Transverse colon (tissue), 4 donors: Measurements from ENCODE around the gene ATF6. TPM values are rescaled to one million over a fixed set of nuclear protein-coding genes. Genes with fewer than 3 reads are reported as not detected.

Experiments
- DNase-seq: peaks from one replicate; pipeline ENCODE4 v3.0.0-alpha.2; 2019
- H3K27ac ChIP-seq, 4 donors: fragments of 200-600 bp; sonication (generic); 2 replicates each; pipeline ENCODE4 v1.5.1; 2016 to 2018; ENCODE audit warnings: inconsistent platforms in 4 of 4
- H3K27me3 ChIP-seq: fragments of 200-600 bp; sonication (generic); 2 replicates; pipeline ENCODE4 v1.5.1; 2017; ENCODE audit warnings: inconsistent platforms
- H3K36me3 ChIP-seq, 4 donors: fragments of 200-600 bp; sonication (generic); 2 replicates each; pipeline ENCODE4 v1.5.1; 2017 to 2019; ENCODE audit warnings: inconsistent platforms in 4 of 4
- H3K4me1 ChIP-seq, 4 donors: fragments of 200-600 bp; sonication (generic); 2 replicates each; pipeline ENCODE4 v1.5.1; 2017 to 2020; ENCODE audit warnings: inconsistent platforms in 4 of 4
- H3K4me3 ChIP-seq, 4 donors: fragments of 200-600 bp; sonication (generic); 1 replicate in 1 of 4; 2 replicates in 3 of 4; pipeline versions ENCODE4 v1.5.1 to v1.6.1; 2017 to 2019; ENCODE audit warnings: inconsistent platforms in 4 of 4
- H3K9me3 ChIP-seq, 2 donors: fragments of 200-600 bp; sonication (generic); 2 replicates each; pipeline ENCODE4 v1.5.1; 2017 to 2019; ENCODE audit warnings: inconsistent platforms in 2 of 2
- CTCF ChIP-seq, 5 experiments: fragments of 200-600 bp in 3 of 5; fragments of 450-650 bp in 2 of 5; sonication (generic) in 3 of 5; IDR thresholded peaks; 1 replicate in 2 of 5; 2 replicates in 3 of 5; pipeline ENCODE4 v1.5.1; 2016 to 2017; ENCODE audit warnings: antibody characterized with exemption in 5 of 5, inconsistent platforms in 3 of 5, mild to moderate bottlenecking in 2 of 5, moderate library complexity in 1 of 5
- EP300 ChIP-seq: sonication (generic); formaldehyde crosslinking; IDR thresholded peaks from one replicate; pipeline ENCODE4 v1.6.1; 2017; ENCODE audit warnings: antibody characterized with exemption, low read depth
- POLR2A ChIP-seq: fragments of 450-650 bp; IDR thresholded peaks from one replicate; pipeline ENCODE4 v1.6.1; 2016; ENCODE audit warnings: antibody characterized with exemption, mild to moderate bottlenecking, moderate library complexity
- POLR2AphosphoS5 ChIP-seq, 3 donors: sonication (generic); formaldehyde crosslinking; IDR thresholded peaks; one replicate each; pipeline ENCODE4 v1.6.1; 2016; ENCODE audit warnings: antibody characterized with exemption in 3 of 3
- WGBS, 2 donors: methylation state at CpG; one replicate each; pipeline ENCODE4 v1.1.5; 2018; ENCODE audit warnings: low coverage in 1 of 2; 5-methylcytosine and 5-hydroxymethylcytosine counted together
- in situ Hi-C, 4 donors: fragments of 200-750 bp; cut with MboI; loops; one replicate each; pipeline versions ENCODE4 v1.15.0 to v1.15.1; 2017; ENCODE audit warnings: low sequenced_read_pairs in 3 of 4, low pct_ligation_motif_present in 1 of 4, low pct_unique_long_range_greater_than_20kb in 1 of 4
- intact Hi-C: fragments of 100-400 bp; cut with DNase I; formaldehyde crosslinking; loops from one replicate; pipeline ENCODE4 v1.15.1; 2023; ENCODE audit warnings: low total_unique reads
- total RNA-seq, 4 donors: library from RNA; depleted of rRNA; stranded (reverse); fragments of >200 nt; gene quantifications; one replicate each; pipeline ENCODE4 v1.1.0, GENCODE V29; 2016

Gene ATF6
- total RNA-seq, 4 donors from 2014 or later: 10.8 to 45.8 (median 23.0) TPM

- no peaks in the 10 kb centered on the region for H3K4me1 ChIP-seq
- peak overlapping the region in 2 of 4 donors; percentile 25 to 48 for H3K27ac ChIP-seq
Measured at GRCh38 chr1:161993576-161993975, 227.5 kb downstream of the ATF6 start.

DNA sequence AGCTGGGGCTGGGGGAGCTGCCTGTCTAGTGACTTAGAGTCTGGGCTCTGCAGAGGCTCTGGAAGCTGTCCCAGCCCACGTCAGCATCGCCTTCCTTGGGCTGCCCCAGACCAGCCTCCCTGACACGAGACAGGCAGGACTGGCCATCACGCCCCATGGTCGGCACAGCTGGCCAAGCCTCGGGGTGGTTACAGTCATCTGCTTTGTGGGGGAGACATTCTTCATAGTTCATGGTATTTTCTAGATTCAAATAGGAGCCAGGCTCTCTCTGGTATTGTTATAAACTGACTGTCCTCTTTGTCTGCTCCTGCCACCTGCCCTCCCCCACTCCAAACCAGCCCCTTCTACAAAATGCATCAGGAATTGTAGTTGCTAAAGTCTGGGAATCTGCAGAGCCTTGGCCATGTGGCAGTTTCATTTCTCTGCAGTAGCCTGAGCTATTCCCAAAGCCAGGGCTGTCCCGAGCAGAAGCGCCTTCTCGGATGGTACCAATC, 228.1 kb downstream of the ATF6 start:
- in situ Hi-C loops: no loop called here
- H3K27ac ChIP-seq: peak overlapping the region in 3 of 4 donors; percentile 25 to 48 (median 37)
- 73% methylated on average over 9 of the region's 9 CpGs; no CpG with 5 or more reads in 1 of the 2 donors for WGBS, 2 donors
- H3K27me3 ChIP-seq: no peaks in the 10 kb centered on the region
- no peaks in the 10 kb centered on the region for H3K36me3 ChIP-seq
- TF ChIP-seq EP300 (no peak), CTCF (IDR thresholded peaks at IDR 0.05) (no peak), POLR2AphosphoS5 (IDR thresholded peaks at IDR 0.05) (peak in 1 of 3 donors; percentile 7), POLR2A (no peak)
- DNase-seq: peak; percentile 21
- no peak overlapping the region for H3K4me3 ChIP-seq
- H3K4me1 ChIP-seq: no peaks in the 10 kb centered on the region
- H3K9me3 ChIP-seq: no peaks in the 10 kb centered on the region
- intact Hi-C loops: no loop called here

More at GRCh38 chr1:161993576-161993975, 227.5 kb downstream of the ATF6 start:
- intact Hi-C loops: no loop called here
- Histone ChIP-seq H3K9me3 (no peaks in the 10 kb centered on the region), H3K36me3 (no peaks in the 10 kb centered on the region), H3K4me3 (no peak overlapping the region), H3K27me3 (no peaks in the 10 kb centered on the region)
- TF ChIP-seq EP300: no peak
- TF ChIP-seq CTCF (IDR thresholded peaks at IDR 0.05): no peak
- TF ChIP-seq POLR2AphosphoS5 (IDR thresholded peaks at IDR 0.05): no peak
- no peak for TF ChIP-seq POLR2A
- in situ Hi-C loops: no loop called here
- no peak for DNase-seq
- 87 to 91% methylated on average over 11 of the region's 11 CpGs for WGBS, 2 donors

- Histone ChIP-seq H3K9me3 (no peaks in the 10 kb centered on the region), H3K36me3 (no peaks in the 10 kb centered on the region)
Measured at GRCh38 chr1:161997152-161997551, 231.0 kb downstream of the ATF6 start.

GRCh38 chr1:161998811-161999210, 232.7 kb downstream of the ATF6 start:
- no peak for DNase-seq
- Histone ChIP-seq H3K27me3 (no peaks in the 10 kb centered on the region), H3K36me3 (no peaks in the 10 kb centered on the region), H3K4me3 (no peak overlapping the region), H3K9me3 (no peaks in the 10 kb centered on the region), H3K27ac (no peak overlapping the region), H3K4me1 (no peaks in the 10 kb centered on the region)
- in situ Hi-C loops (no loop called here), intact Hi-C loops (no loop called here)
- no peak for TF ChIP-seq EP300
- no peak for TF ChIP-seq CTCF (IDR thresholded peaks at IDR 0.05)
- TF ChIP-seq POLR2A: no peak
- no peak for TF ChIP-seq POLR2AphosphoS5 (IDR thresholded peaks at IDR 0.05)
- 69 to 86% methylated on average over 2 to 5 of the region's 5 CpGs for WGBS, 2 donors

More at GRCh38 chr1:161997152-161997551, 231.0 kb downstream of the ATF6 start:
- no peak overlapping the region for H3K4me3 ChIP-seq
- 54 to 100% methylated on average over 1 of the region's 1 CpG for WGBS, 2 donors
- no peaks in the 10 kb centered on the region for H3K4me1 ChIP-seq
- no peak for TF ChIP-seq POLR2A
- no peak for TF ChIP-seq EP300
- no peak for TF ChIP-seq POLR2AphosphoS5 (IDR thresholded peaks at IDR 0.05)
- in situ Hi-C loops (no loop called here), intact Hi-C loops (no loop called here)
- no peaks in the 10 kb centered on the region for H3K27me3 ChIP-seq
- DNase-seq: no peak
- no peak overlapping the region for H3K27ac ChIP-seq
